Central memory CD4-positive, alpha-beta T cell (primary cell): ENCODE data around the gene CEBPE.

ENCODE experiments used
- DNase-seq: peaks from one replicate; pipeline ENCODE4 v3.0.0; 2022

The CEBPE gene

DNA sequence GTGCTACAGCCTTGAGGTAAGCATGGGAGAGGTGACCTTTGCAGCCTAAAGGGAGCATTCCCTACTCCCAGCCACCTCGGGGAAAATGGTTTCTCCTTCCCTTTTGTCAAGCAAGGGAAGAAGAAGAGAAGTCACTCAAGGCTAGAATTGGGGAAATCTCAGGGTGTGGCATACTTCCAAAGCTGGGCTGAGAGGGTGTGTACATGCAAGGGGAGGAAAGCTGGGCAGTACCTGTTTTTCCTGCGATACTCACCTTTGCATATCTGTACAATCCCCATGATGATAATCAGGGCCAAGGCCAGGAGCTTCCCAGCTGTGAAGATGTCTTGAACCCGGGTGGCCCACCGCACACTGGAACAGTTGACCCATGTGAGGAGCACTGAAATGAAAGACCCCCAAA is 23.8 kb upstream of the CEBPE start:
- DNase-seq: no peak

- DNase-seq: no peak
Measured at GRCh38 chr14:23141706-23142444, 22.8 kb upstream of the CEBPE start.

DNA sequence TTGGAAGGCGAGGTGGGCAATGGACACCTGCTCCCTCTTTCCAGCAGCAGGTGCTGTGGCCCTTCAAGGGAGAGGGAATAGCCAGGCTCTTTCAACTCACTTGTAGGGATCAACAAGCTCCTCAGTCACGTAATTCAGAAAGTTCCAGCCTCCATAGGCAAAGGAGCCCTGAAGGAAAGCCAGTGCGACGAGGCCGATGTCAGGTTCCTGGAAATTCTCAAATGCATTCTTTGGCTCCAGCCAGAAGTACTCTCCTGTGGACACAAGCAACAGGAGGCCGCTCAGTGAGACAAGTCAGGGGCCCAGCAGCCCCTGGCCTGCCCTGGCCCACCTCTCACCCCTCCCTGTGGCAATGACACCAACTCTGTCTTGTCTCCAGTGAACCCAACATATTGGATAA is 21.3 kb upstream of the CEBPE start:
- no peak for DNase-seq

DNA sequence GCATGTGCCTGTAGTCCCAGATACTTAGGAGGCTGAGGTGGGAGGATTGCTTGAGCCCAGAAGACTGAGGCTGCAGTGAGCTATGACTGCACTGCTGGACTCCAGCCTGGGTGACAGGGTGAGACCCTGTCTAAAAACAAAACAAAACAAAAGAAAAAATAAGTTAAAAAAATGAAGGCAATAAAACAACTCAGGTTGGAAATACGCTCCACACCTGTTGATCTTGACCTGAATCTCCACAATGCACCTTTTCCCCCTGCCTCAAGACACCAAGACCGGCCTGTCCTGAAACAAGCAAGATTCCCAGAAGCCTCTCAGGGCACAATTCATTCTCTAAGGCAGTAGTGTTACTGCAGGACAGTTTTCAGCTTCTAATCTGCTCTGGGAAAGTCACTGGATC is 20.8 kb upstream of the CEBPE start:
- no peak for DNase-seq

DNA sequence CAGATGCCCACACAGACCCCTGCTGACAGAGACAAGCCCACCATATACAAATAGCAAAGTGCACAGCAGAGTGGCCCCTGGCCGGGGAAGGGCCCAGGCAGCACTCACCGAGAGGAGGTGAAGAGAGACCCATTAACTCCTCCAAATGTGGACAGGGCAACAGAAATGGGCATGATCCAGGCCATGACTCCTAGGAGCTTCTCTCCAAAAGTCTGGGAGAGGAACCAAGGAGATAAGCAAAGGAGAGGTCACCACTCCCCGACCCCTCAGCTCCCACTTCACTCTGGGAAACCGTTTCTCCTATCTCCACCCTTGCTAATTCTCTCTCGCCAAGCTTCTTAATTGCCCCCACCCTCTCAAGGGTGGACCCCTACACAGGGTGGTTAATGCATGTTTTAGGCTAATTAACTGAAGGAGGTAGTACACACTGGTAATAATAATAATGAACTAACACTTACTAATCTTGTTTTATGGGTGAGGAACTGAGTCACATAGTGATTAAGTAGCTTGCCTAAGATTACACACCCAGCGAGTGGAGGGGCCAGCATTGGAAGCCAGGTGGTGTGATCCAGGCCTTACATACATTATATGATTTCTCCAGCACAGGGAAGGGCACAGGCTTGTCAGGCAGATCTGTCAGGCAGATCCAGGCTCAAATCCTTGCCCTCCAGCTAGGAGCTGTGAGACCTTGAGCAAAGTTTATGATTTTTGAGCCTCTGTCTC is 18.9 kb upstream of the CEBPE start:
- DNase-seq: no peak

- no peak for DNase-seq
Measured at GRCh38 chr14:23137192-23137812, 18.2 kb upstream of the CEBPE start.

DNA sequence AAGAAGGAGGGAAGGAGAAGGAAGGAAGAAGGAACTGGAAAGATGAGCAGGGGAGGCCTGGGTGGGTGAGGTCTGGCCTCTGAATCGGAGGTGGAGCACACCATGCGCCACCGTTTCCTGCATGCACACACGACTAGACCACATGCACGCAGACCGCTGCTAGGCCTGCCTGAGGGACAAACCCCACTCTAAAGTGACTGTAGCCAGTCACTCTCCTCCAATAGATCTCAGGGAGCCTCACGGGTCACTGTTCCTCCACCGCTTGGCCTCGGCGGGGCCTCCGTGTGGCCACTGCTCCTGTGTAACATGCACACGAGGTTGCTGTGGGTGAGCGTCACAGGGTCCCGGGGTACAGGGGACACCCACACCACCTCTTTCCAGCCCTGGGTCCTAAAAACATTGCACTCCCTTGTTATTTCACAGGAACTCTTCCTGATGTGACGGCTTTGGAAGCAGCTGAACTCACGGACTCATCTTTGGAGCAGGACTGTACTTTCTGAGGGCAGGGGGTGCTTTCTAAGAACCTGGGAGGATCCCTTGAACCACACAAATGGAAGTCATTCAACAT is 17.6 kb upstream of the CEBPE start:
- DNase-seq: no peak

GRCh38 chr14:23132970-23133369 is 13.9 kb upstream of the CEBPE start:
- DNase-seq: no peak

DNA sequence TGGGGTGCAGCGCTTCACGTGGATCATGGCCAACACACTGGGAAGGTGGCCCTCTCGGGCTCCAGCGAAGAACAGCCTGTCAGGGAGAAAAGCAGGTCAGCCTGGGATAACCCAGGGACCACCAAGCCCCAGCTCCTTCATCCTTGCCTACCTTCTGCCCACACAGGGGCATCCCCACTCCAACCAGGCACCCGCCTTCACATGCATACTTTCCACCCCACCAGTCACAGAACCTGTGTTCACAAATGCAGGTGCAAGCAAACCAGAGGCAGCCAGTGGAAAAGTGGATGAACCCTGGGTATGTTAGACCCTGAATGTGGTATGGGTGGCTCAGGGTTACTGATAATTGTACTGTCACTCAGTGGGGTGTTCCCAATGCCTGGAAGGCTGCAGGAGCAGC is 12.4 kb upstream of the CEBPE start:
- no peak for DNase-seq

DNA sequence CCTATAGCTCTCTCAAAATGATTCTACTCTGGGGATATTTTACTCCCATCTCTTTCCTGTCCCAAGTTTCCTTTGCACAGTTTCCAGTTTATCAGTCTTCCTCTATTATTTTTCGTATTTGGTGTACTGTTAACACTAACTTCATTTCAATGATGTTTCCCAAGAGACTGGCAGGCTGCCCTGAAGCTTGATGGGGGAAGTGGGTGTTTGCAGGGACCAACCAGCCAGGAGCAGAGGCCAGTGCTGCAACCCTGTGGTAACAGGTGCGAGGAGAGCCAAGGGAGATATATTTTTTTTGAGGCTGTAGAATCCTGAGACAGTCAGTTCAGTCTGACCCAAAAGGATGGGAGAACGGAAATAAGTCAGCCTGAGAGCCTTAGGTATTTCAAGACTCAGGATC is 11.8 kb upstream of the CEBPE start:
- no peak for DNase-seq

- no peak for DNase-seq
Measured at GRCh38 chr14:23129759-23130316, 10.8 kb upstream of the CEBPE start.

DNA sequence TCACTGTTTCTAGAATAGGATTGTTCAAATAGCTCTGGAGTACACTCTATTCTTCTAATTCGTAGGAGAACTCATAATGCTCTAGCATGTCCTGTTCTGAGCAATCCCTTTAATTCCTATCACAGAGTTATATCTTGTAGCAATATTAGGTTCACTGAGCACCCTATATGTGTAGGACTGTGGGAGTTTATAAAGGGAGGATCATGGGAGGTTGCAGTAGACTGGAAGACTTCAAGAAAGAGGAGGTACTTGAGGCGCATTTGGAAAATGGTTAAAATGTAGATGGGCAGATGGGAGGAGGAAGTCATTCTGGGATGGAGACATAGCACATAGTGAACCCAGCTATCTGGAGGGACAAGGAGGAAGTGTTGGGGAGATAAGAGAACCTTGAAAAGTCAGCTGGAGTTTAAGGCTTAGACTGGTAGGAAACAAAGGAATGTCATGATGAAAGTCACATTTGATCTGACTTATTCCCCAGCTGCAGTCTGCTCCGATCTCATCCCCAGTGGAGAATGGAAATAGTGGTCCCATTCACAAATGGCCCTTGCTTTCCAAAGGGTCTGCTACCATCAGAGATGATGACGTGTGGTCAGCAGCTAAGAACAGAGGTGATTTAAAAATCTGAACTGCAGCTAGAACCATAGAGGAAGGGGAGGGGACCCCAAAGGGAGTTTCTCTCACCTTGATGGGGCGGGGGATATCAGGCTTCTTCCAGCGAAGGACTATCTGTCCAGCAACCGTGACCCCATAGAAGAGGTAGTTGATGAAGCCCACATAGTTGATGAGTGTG is 10.1 kb upstream of the CEBPE start:
- DNase-seq: no peak

DNA sequence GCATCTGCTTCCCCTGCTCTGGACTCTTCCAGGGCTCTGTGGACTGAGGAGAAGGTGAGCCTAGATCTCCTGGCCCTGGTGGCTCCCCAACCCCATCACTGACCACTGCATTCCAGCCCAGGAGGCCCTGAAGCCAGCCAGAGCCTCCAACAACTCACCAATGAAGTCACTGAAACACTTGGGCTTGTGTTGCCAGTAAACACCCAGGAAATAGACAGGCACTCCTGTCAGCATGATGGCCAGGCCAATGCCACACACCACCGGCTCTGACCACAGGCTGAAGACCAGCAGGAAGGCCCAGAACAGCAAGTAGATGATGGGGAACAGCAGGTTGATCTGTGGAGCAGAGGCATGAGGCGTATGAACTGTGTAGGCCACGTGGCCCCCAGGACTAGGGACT is 8.8 kb upstream of the CEBPE start:
- DNase-seq: no peak

- no peak for DNase-seq
Measured at GRCh38 chr14:23126548-23127278, 7.7 kb upstream of the CEBPE start.

- no peak for DNase-seq
Measured at GRCh38 chr14:23125933-23126524, 7.0 kb upstream of the CEBPE start.

DNA sequence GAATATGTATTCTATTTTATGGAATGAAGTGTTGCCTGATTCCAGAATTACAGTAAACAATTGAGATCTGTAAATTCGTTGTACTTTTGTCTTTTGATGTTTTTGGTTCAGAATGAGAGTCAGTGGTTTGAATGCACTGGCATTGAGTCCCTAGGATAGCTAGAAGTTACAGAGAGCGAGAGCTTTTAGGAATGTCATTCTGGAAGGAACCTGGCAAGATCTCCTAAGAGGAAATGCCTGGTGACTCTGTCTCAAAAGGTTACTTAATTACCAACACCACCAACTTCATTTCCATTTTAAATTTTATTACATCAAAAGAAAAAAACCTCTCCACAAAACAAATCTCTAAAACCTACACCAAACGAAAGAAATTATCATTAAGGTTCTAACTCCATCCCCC is 6.0 kb upstream of the CEBPE start:
- no peak for DNase-seq

GRCh38 chr14:23124337-23124954 is 5.4 kb upstream of the CEBPE start:
- DNase-seq: no peak

DNA sequence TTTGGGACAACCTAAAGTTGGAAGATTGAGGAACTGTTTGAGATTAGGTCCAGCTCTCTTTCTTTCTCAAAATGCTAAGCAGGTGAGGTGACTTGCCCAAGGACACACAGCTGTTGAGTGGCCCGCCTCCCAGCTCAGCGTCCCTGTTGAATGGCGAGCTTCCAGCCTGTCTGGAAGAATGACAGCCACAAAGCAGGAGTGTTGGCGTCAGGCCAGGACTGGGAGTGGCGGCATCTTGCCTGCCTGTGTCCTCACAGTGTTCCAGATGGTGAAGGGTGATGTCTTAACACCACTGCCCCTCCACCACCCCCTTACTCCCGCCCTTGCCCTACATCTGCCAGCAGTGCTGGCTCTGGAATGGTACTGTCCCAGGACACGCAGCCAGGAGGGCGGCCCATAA is 4.4 kb upstream of the CEBPE start:
- no peak for DNase-seq

- no peak for DNase-seq
Measured at GRCh38 chr14:23122086-23122485, 3.0 kb upstream of the CEBPE start.

DNA sequence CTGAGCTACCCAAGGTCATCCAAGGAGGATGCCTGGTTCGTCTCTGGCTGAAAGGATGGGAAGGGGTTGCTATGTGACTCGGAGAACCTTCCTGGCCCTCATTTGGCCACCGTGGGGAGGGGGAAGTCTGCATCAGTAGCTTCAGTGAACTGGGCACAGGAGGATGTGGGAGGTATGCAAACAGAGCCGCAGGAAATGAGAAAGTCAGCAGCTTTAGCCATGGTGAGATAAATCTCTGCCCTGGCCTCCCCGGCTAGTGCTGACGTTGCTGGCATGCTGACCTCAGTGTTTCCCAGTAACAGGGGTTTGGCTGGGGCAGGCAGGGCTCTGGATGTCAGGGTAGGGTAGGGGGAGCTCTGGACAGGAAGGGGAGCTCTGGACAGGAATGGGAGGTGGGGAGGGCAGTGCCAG is 2.3 kb upstream of the CEBPE start:
- DNase-seq: no peak
